Gastrocnemius medialis (tissue), 4 donors: ENCODE measurements around the gene UBE2L3.
"Not testable (repeated sequence)": the region's sequence is repeated elsewhere in the genome, so short reads cannot be mapped to it uniquely, and the experiment has no call there.

Experiments
- CTCF ChIP-seq, 5 experiments: fragments of 450-650 bp in 3 of 5; fragments of 200-600 bp in 2 of 5; sonication (generic) in 2 of 5; IDR thresholded peaks in 4 of 5; conservative IDR thresholded peaks in 1 of 5; 1 replicate in 4 of 5; 2 replicates in 1 of 5; pipeline ENCODE4 v1.5.1; 2016 to 2019; ENCODE audit warnings: antibody characterized with exemption in 5 of 5, mild to moderate bottlenecking in 3 of 5, moderate library complexity in 3 of 5
- POLR2A ChIP-seq, 2 donors: fragments of 450-650 bp; IDR thresholded peaks; one replicate each; pipeline ENCODE4 v1.6.1; 2017; ENCODE audit warnings: antibody characterized with exemption in 2 of 2, mild to moderate bottlenecking in 2 of 2, moderate library complexity in 2 of 2

GRCh38 chr22:21539862-21540261, 27.7 kb upstream of the UBE2L3 start:
- not testable (repeated sequence) for TF ChIP-seq CTCF (IDR thresholded peaks at IDR 0.05 in 4 of 5, conservative IDR thresholded peaks at IDR 0.05 in 1 of 5); POLR2A (IDR thresholded peaks at IDR 0.05)
